Mesenteric fat pad (tissue), 1 donor: ENCODE data around the gene CLOCK. TPM values are rescaled to one million over a fixed set of nuclear protein-coding genes. Genes with fewer than 3 reads are reported as not detected.

Experiments
- DNase-seq: peaks from one replicate; pipeline ENCODE4 v3.0.0-alpha.2; 2020; ENCODE audit warnings: low spot score
- total RNA-seq: library from RNA; stranded (reverse); fragmentation: NEBNext Ultra II Directional; extraction: Animal tissue kit (Norgen Biotek cat#: 25700); gene quantifications from one replicate; pipeline ENCODE4 v1.2.1, GENCODE V29; 2021
- donor health status: DM: yes; HTN: yes; CAD: no.

Gene CLOCK
- total RNA-seq, 1 donor from 2014 or later = 39.5 TPM

DNA sequence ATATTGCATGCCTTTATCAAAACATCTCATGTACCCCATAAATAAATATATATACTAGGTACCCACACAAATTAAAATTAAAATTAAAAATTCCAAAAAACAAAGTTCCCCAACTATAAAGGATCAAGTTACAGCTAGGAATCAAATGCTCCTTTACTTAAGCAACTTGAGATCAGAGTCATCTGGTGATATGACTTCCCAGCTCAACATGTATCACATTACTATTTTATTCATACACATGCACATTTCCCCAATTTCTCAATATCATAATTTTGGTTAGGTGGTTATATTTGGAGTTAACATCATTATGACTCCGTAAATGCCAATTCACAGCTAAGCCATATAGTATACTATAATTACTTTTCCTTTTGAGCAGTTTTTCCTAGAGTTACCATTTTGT is 60.9 kb downstream of the CLOCK start:
- no peak for DNase-seq

DNA sequence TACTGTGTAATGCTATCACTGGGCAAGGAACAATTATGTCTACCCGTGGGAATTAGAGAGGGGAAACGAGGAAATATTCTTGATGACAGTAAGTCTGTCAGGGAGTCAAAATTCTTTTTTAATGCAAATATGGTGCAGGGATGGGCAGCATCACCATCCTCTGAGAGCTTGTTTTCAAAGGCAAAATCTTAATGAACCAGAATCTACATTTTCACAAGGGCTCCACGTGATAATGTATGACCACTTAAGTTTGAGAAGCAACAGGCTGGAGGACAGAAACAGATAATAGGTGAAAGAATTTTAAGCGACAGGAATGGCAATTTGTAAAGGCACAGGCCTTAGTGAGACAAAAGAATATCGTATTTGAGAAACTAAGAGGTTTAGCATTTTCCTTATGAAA is 63.4 kb downstream of the CLOCK start:
- DNase-seq = no peak

DNA sequence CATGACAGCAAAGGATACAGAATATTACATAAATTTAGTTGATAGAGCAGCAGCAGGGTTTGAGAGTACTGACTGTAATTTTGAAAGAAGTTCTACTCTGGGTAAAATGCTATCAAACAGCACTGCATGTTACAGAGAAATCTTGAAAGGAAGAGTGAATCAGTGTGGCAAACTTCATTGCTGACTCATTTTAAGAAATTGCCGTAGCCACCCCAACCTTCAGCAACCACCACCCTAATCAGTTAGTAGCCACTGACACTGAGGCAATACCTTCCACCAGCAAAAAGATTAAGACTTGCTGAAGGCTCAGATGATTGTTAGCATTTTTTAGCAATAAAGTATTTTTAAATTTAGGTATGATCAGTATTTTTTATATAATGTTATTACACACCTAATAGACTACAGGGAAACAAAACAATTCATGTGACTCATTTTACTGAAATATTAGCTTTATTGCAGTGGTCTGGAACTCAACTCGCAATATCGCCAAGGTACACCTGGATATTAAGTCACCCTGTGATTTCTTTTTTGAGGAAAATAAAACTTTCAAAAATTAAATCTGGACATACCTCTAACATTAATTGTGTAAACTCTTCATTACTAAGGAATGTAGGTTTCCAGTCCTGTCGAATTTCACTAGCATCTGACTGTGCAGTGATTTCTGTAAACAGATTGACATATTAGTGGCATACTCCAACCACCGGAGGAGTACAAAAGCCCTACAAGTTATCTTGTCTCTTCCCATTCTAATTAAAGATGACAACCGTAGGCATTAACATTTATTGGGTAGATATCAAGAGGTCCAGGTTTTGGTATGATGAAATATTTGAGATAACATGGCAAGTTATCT is 71.1 kb downstream of the CLOCK start:
- no peak for DNase-seq

DNA sequence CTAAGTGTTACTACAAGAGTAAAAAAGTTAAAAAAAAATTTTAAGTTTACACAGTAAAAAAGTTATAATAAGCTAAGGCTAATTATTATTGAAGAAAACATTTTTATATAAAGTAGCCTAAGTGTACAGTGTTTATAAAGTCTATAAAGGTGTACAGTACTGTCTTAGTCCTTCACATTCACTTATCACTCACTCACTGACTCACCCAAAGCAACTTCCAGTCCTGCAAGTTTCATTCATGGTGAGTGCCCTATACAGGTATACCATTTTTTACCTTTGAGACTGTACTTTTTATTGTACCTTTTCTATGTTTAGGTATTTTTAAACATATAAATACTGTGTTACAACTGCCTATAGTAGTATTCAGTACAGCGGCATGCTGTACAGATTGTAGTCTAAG is 76.7 kb downstream of the CLOCK start:
- no peak for DNase-seq

DNA sequence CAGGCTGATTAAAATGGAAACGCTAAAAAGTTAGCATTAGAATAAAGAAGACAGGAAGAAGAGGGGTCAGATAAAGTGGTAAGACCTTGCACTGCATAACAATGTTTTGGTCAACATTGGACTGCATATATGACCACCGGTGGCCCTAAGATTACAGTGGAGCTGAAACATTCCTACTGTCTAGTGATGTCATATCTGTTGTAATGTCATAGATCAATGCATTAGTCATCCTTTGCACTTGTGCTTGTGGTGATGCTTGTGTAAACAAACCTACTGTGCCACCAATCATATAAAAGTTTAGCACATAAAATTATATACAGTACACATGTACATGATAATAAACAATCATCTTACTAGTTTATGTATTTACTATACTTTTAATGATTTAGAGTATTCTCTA is 78.0 kb downstream of the CLOCK start:
- no peak for DNase-seq

DNA sequence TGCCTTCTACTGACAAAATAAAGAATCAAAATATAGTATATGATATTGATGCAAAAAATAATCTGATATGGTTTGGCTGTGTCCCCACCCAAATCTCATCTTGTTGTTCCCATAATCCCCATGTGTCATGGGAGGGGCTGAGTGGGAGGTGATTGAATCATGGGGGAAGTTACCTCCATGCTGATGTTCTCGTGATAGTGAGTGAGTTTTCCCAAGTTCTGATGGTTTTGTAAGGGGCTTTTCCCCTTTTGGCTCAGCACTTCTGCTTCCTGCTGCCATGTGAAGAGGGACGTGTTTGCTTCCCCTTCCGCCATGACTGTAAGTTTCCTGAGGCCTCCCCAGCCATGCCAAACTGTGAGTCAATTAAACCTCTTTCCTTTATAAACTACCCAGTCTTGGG is 80.7 kb downstream of the CLOCK start:
- no peak for DNase-seq

DNA sequence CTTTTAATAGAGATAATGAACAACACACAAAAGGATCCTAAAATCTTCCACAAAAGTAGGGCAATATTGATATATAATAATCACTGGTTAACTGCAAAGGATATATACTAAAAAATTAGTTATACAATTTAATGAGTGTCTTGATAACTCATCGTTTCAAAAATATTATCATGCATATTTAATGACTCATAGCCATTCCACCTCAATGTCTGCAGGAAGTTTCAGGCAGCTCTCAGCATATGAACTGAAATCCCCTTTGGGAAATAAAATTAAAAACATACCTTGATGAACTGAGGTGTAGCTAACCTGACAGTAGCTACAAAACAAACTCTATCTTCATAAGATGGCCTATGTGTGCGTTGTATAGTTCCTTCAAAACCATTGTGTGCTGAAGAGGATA is 88.1 kb downstream of the CLOCK start:
- no peak for DNase-seq

DNA sequence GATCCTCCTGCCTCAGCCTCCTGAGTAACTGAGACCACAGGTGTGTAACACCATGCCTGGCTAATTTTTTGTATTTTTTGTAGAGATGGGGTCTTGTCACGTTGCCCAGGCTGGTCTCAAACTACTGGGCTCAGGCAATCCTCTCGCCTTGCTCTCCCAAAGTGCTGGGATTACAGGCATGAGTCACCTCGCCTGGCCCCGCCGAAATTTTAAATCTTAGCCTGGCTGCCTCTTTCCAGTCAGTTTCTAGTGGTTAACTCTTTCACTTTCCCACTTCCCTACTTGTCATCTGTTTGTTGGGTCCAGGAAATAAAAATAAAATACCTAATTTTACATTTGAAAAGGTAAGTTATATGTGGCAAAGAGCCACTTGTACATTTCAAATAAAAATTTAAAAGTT is 88.5 kb downstream of the CLOCK start:
- DNase-seq = no peak

DNA sequence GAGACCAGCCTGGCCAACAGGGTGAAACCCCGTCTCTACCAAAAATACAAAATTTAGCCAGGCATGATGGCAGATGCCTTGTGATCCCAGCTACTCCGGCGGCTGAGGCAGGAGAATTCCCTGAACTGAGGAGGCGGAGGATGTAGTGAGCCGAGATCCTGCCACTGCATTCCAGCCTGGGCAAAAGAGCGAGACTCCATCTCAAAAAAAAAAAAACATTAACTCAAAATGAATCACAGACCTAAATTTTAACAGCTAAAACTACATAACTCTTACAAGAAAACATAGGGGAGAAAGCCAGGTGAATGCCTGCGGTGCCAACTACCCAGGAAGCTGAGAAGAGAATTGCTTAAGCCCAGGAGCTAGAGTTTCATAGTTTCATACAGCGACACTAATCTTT is 96.1 kb downstream of the CLOCK start:
- DNase-seq = no peak

DNA sequence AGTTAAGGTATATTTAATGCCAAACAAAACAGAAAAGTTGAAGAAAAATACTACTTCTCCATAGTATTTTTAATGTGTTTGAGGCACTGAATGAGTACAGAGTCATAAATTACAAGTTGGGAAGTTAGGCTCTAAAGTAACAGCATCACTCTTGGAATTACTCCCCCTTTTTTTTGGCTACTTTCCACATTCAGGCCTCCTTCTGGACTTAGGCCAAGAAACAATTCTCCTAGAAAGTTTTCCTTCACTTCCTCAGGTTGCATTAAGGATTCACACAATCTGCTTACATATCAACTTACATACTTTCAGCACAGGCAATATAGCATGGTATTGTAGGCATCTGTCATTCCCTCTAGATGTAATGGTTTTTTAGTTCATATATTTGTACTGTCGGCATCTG is 98.9 kb downstream of the CLOCK start:
- no peak for DNase-seq

DNA sequence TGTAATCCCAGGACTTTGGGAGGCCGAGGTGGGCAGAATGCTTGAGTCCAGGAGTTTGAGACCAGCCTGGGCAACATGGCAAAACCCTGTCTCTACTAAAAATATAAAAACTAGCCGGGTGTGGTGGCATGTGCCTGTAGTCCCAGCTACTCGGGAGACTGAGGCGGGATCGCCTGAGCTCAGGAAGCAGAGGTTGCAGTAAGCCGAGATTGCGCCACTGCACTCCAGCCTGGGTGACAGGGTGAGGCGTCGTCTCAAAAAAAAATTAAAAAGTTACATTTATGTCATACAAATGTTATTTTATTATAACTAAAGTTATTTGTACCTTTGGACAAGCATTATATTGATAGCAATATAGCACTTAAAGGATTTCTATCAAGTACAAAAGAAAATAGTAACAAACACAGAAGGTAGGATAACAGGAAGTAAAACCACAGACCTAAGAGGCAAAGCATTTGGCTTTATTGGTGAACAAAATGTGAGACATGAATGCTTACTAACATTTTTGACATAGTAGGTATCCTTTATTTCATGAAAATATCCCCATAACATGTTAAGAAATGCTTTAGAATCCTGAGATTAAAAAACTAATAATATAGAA is 99.5 kb downstream of the CLOCK start:
- DNase-seq = no peak

DNA sequence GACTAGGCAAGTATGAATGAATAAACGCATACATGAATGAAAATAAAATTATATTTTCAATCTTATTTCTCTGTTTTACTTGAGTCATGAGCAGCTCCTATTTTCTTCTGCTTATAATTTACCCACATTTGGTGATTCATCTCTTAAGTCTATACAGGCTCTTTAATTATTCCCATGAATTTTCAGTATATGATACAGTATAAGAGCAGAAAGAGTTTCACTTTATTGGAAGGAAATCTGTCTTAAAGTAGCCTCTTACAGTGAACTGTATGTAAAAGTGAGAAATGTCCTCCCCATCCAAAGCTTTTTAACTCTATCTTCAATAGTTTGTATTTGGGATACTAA is 100.2 kb downstream of the CLOCK start:
- no peak for DNase-seq

DNA sequence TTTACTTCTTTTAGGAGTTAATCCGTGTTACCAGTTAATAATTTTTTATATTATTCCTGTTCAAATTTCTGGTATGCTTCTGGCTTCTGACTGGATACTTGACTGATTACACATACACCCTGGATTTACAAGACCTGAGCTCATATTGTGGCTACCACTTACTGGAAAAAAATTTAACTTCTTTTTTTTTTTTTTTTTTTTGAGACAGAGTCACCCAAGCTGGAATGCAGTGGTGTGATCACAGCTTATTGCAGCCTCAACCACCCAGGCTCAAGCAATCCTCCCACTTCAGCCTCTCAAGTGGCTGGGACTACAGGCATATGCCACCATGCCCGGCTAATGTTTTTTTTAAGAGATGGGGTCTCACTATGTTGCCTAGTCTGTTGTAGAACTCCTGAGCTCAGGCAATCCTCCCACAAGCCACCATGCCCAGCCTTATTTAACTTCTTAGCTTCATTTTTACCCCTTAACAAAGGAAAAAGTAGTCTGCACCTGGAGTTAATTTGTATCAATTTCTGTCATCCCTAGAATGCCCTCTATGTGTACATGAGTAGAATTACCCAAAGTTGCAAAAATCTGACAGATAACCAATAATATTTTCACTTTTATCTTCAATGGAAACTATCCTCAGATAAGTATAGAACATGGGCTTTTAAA is 100.7 kb downstream of the CLOCK start:
- DNase-seq = no peak

DNA sequence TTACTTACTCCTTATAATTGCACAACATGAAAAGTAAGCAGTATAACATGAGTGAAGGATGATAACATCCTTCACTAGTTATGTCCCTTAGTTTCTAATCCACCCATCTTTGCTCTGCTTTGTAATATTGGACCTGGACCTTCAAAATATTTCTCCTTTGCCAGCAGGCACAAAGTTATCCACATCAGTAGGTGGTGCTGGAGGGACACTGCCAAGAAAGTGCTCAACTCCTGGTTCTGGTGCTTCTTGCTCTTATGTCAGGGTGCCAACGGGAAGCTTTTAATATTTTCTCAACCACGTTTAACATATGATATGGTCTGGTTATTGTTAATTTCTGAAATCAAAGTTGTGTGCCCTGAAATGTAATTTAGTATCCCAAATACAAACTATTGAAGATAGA is 101.9 kb downstream of the CLOCK start:
- no peak for DNase-seq

DNA sequence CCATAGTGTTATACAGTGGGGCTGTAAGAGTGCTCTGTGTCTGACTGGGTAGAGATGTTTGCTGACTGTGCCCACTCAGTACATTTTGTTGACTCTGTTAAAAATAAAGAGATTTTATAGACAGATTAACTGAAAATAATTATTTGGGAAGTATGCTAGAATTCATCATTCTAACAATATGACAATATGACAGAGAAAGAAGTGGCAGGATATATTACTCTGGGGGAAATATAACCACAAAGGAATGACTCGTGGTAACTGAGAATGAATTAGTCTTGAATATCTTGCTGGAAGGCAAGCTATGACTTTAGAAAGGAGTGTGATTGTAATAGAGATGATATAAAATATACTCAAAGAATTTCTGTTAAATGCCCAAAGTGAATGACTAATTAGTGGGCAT is 104.2 kb downstream of the CLOCK start:
- no peak for DNase-seq

DNA sequence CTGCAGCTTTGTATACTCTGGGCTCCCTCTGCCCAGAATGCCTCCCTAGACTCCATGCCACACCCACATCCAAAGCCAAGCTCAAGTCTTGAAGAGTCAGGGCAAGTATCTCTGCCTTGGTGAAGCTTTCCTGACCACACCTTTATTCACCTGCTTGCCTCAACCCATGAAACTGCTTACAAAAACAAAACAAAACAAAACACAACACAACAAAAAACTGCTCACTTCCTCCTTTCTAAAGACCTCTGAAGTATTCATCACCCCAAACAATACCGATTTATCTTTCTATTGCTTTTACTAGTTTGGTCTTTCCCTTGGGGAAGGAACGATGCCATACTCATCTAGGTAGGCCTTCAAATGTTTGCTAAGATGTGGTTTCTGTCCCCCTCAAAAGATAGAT is 105.9 kb downstream of the CLOCK start:
- DNase-seq = no peak

DNA sequence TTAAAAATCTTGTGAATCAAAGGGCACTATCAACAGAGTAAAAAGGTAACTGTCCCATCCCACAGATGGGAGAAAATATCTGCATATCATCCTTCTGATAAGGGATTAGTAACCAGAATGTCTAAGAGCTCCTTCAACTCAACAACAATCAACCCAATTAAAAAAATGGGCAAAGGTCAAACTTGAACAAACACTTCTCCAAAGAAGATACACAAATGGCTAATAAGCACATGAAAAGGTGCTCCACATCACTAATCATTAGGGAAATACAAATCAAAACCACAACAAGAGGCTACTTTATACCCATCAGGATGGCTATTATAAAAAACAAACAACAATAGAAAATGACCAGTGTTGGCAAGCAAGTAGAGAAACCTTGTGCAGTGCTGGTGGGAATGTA is 107.7 kb downstream of the CLOCK start:
- DNase-seq = no peak

DNA sequence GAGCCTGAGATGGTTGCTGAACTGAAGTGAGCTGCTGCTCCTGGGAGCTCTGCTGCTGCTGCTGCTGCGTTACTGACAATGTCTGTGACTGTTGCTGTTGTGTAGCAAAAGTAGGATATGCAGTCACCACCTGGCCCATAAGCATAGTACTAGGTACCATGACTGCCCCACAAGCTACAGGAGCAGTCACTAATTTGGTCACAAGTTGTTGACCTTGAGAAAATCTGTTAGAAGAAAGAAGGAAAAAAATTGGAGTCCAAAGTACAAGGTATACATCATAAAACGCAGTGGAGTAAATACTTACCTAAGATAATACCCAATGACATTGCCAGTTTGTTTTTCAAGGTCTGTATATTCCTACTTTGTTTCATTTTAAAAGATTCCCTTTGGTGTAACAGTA is 108.4 kb downstream of the CLOCK start:
- no peak for DNase-seq

DNA sequence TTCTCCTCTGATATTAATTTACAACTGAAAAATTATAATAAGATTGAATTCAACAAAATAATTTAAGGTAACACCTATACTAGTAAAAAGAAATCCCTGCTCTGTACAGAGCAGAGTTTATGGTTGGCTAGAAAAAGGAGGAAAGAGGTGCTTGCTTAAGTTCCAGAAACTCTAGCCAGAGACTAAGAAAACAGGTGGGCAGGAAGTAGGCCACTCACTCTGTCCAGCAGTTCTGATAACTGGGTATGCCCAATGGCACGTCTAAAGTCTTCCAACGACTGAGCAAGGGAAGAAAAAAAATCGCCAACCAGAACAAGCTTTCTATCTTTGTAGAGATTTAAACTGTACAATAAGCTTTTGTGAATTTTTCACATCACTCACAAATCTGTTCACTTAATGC is 108.9 kb downstream of the CLOCK start:
- no peak for DNase-seq

DNA sequence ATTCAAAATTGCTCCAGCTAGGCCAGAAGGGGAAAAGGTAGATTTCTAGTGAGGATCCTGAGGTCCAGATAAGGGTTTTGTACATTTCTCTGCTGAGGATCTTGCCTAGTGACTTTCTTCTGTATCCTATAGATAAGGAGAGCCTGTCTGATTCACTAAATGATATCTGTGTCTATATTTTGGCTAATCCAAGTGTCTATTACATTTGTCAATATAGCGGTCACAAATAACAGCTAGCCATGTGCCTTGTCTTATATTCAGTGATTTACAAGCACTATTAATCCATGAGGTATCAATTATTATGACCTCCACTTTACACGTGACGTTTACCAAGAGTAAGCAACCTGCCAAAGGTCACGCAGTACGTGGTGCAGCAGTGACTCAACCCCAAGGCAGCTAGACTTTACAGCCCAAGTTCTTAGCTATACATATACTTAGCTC is 109.3 kb downstream of the CLOCK start:
- no peak for DNase-seq

DNA sequence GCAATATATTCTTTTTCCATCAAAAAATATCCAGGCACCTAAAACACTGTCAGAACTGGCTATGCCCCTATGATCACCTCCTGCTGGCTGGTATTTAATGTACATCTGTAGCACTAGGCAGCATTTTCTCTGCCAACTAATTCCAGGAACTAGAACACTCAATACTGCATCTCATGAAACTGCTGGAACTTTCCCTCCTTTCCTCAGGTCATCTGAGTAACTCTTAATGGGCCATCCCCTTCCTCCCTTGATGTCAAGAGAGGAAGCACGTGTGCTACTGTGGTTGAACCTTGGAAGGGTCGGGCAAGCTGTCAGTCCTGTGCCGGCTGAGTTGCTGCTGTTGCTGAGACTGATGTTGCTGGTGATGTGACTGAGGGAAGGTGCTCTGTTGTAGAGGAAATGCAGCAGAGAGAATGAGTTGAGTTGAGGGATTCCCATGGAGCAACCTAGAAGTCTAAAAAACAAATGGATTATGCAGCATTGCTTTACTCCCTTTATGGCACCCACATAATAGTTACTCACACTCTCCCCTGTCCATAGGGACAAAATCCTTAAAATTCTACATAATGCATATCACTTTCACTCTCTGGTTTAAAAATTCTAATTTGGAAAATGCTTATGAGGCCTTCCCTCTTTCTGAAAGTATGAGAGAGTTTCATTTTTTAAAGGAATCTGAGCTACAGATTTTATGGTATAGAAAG is 111.4 kb downstream of the CLOCK start:
- DNase-seq = no peak

DNA sequence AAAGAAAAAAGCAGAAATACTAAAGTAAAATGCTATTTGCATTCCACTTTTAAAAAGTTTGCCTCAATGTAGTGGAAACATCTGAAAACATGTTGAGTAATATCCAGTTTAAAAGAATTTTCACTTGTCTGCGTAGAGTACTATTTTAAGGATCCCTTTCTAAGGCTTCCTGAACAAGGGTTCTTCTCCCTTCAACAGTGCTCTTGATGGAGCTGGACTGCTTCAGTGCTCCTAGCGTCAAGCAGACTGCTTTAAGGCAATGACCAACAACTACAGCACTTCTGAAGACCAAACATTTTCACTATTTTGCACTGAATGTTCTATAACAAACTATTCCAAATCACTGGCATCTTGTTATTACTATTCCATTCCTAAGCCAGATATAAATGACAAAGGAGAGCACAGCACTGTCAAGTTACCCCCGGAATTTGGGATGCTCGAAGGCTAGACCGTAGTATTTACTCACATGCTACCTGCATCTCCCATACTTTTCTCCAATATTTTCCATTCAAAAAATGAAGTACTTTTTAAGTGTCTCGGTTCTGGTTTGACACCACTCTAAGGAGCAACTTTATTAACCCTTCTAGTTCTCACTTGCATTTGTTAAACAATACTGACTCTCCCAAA is 114.9 kb downstream of the CLOCK start:
- no peak for DNase-seq
